ENCODE data around the gene STAG1. TPM values are rescaled to one million over a fixed set of nuclear protein-coding genes. Genes with fewer than 3 reads are reported as not detected.

Gene STAG1
- total and polyA plus RNA-seq, 2 of the 13 experiments (the other 11 are each of a cell fraction or from before 2014, with no cell fraction given): 6.2 to 25.9 TPM

DNA sequence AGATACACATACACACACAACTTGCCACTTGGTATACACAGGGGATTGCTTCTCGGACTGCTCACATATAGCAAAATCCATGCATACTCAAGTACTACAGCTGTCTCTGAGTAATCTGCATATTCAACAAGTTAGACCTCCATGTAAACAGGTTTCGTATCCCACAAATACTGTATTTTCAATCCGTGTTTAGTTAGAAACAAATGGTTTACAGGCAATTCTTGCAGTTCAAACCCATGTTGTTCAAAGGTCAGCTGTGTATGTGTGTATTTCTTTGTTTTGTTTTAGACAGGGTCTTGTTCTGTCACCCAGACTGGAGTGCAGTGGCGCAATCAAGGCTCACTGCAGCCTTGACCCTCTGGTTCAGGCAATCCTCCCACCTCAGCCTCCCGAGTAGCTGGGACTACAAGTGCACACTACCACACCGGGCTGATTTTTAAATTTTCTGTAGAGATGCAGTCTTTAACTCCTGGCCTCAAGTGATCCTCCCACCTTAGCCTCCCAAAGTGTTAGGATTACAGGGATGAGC, 253.2 kb downstream of the STAG1 start:
- FAIRE-seq: peak; percentile 80
- intact Hi-C loops (cut with micrococcal nuclease; ENCODE audit: unreplicated experiment) (no loop called here), in situ Hi-C loops (cut with HindIII; ENCODE audit: extremely low pct_ligation_motif_present, low pct_unique_long_range_greater_than_20kb) (no loop called here)
- ChIA-PET POLR2A (interaction anchor here (0.9 to 1.8 kb wide), 2 partner anchors 9 to 253 kb away, joined by 3 to 13 read pairs; partner anchors contain the start of gene STAG1), CTCF (ENCODE audit: low intra/inter-chr PET ratio, low total read pairs) (no interaction called here)
- Histone ChIP-seq H3K9ac (ENCODE audit: insufficient read depth, low read depth, low read length) (peak overlapping the region; percentile 37), H3K4me2 (ENCODE audit: low read depth, low read length) (peak overlapping the region; percentile 47), H3K27me3 (ENCODE audit: control insufficient read depth in 1 of 2, insufficient read depth in 2 of 2, low read length in 2 of 2) (no peaks in the 10 kb centered on the region), H3K79me2 (ENCODE audit: insufficient read depth, low read length) (no peaks in the 10 kb centered on the region), H2AFZ (ENCODE audit: low read length) (no peak overlapping the region), H3K4me1 (ENCODE audit: insufficient read depth, low read length) (peaks cover 39% of the 10 kb centered on the region), H3K9me3 (ENCODE audit: low read length) (no peaks in the 10 kb centered on the region), H3K4me3 (replicated peaks in 1 of 3; ENCODE audit: insufficient read depth in 1 of 3, low read depth in 2 of 3, low read length in 3 of 3) (no peak overlapping the region; a peak in 1 of 6 replicates), H3K36me3 (replicated peaks in 1 of 2; ENCODE audit: control insufficient read depth in 1 of 2, insufficient read depth in 2 of 2, low read length in 2 of 2) (0 out of 5 replicates have a peak, but pooled peaks cover 0 to 3% of the 10 kb centered on the region in 2 experiments), H4K20me1 (ENCODE audit: insufficient read depth, low read length) (no peaks in the 10 kb centered on the region), H3K27ac (ENCODE audit: extremely low read length, insufficient read depth, low read length) (peak overlapping the region; percentile 67)
- DNase-seq (ENCODE audit: low spot score): peak; percentile 88
- 13% methylated on average over 6 of the region's 6 CpGs for WGBS (ENCODE audit: low lambda C conversion rate)
- peak; percentile 98 for ATAC-seq
- no TSS peak for BruUV-seq (replicated peaks)
- peak; percentile 78; the same call in 1 of the 2 replicates for TF ChIP-seq ZKSCAN8 (CRISPR knock-in tag; IDR thresholded peaks at IDR 0.05; ENCODE audit: borderline replicate concordance)
- TF ChIP-seq RORA (CRISPR knock-in tag; IDR thresholded peaks at IDR 0.05): 0 out of 2 replicates have a peak, but pooled peaks have one; percentile 45
- TF ChIP-seq MED1 (CRISPR knock-in tag; IDR thresholded peaks at IDR 0.05): peak; percentile 91
- peak; percentile 98 for TF ChIP-seq SOX5 (CRISPR knock-in tag; IDR thresholded peaks at IDR 0.05; ENCODE audit: borderline replicate concordance)
- TF ChIP-seq, protein P1, sequence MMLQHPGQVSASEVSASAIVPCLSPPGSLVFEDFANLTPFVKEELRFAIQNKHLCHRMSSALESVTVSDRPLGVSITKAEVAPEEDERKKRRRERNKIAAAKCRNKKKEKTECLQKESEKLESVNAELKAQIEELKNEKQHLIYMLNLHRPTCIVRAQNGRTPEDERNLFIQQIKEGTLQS (CRISPR knock-in tag; IDR thresholded peaks at IDR 0.05): no peak
- peak; percentile 60; the same call in 1 of the 2 replicates for TF ChIP-seq CSRNP1 (CRISPR knock-in tag; IDR thresholded peaks at IDR 0.05)
- TF ChIP-seq POGZ (CRISPR knock-in tag; IDR thresholded peaks at IDR 0.05): peak; percentile 99
- TF ChIP-seq, protein P2, sequence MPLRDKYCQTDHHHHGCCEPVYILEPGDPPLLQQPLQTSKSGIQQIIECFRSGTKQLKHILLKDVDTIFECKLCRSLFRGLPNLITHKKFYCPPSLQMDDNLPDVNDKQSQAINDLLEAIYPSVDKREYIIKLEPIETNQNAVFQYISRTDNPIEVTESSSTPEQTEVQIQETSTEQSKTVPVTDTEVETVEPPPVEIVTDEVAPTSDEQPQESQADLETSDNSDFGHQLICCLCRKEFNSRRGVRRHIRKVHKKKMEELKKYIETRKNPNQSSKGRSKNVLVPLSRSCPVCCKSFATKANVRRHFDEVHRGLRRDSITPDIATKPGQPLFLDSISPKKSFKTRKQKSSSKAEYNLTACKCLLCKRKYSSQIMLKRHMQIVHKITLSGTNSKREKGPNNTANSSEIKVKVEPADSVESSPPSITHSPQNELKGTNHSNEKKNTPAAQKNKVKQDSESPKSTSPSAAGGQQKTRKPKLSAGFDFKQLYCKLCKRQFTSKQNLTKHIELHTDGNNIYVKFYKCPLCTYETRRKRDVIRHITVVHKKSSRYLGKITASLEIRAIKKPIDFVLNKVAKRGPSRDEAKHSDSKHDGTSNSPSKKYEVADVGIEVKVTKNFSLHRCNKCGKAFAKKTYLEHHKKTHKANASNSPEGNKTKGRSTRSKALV (CRISPR knock-in tag; IDR thresholded peaks at IDR 0.05): 0 out of 2 replicates have a peak, but pooled peaks have one; percentile 39
- 0 out of 2 replicates have a peak, but pooled peaks have one; percentile 4 for TF ChIP-seq CREB1 (IDR thresholded peaks at IDR 0.05)
- TF ChIP-seq CREB1 (CRISPR knock-in tag; IDR thresholded peaks at IDR 0.05): peak; percentile 61; the same call in 1 of the 2 replicates
- 0 out of 2 replicates have a peak, but pooled peaks have one; percentile 21 for TF ChIP-seq CBFB (CRISPR knock-in tag; IDR thresholded peaks at IDR 0.05)
- TF ChIP-seq CCDC6 (CRISPR knock-in tag; IDR thresholded peaks at IDR 0.05): peak; percentile 88
- peak; percentile 33; the same call in 1 of the 2 replicates for TF ChIP-seq JUN (CRISPR knock-in tag; IDR thresholded peaks at IDR 0.05)
- TF ChIP-seq KAT8 (CRISPR knock-in tag; IDR thresholded peaks at IDR 0.05): peak; percentile 69; the same call in 1 of the 2 replicates
- TF ChIP-seq TARDBP (CRISPR knock-in tag; IDR thresholded peaks at IDR 0.05): peak; percentile 91
- TF ChIP-seq EP300 (IDR thresholded peaks at IDR 0.05; ENCODE audit: low read depth in 2 of 2, low read length in 2 of 2): peak in 1 of 2 experiments; percentile 83; a peak in 2 of 4 replicates
- TF ChIP-seq EP300 (CRISPR knock-in tag; IDR thresholded peaks at IDR 0.05; ENCODE audit: borderline replicate concordance): peak; percentile 79; the same call in 1 of the 2 replicates
- no peak for TF ChIP-seq ZNF317 (CRISPR knock-in tag; IDR thresholded peaks at IDR 0.05)
- TF ChIP-seq HDAC2 (CRISPR knock-in tag; IDR thresholded peaks at IDR 0.05): peak; percentile 91
- peak; percentile 64; the same call in 1 of the 2 replicates for TF ChIP-seq MIER2 (CRISPR knock-in tag; IDR thresholded peaks at IDR 0.05)
- peak; percentile 33; the same call in 1 of the 2 replicates for TF ChIP-seq NFKBIZ (CRISPR knock-in tag; IDR thresholded peaks at IDR 0.05)
- peak; percentile 47; the same call in 1 of the 2 replicates for TF ChIP-seq LCORL (IDR thresholded peaks at IDR 0.05)
- peak; percentile 53; the same call in 1 of the 2 replicates for TF ChIP-seq LCORL (CRISPR knock-in tag; IDR thresholded peaks at IDR 0.05)
- peak; percentile 96 for TF ChIP-seq MIER3 (CRISPR knock-in tag; IDR thresholded peaks at IDR 0.05; ENCODE audit: borderline replicate concordance)

Data from HepG2 (cell line).